ENCODE data around the gene RNF6.

Gene RNF6

GRCh38 chr13:26225896-26226617 lies 3.9 kb upstream of the RNF6 start:
- no peak for DNase-seq

- no peak for DNase-seq
Observed at GRCh38 chr13:26222520-26223046, 469 bp upstream of the RNF6 start.

GRCh38 chr13:26221399-26221720 lies 754 bp downstream of the RNF6 start:
- DNase-seq: no peak

- no peak for DNase-seq
Observed at GRCh38 chr13:26220575-26220974, 1.5 kb downstream of the RNF6 start.

- DNase-seq: no peak
Observed at GRCh38 chr13:26219726-26220125, 2.4 kb downstream of the RNF6 start.

GRCh38 chr13:26216042-26216441 lies 6.1 kb downstream of the RNF6 start:
- DNase-seq: no peak

GRCh38 chr13:26213982-26214381 lies 8.1 kb downstream of the RNF6 start:
- no peak for DNase-seq

GRCh38 chr13:26213345-26213744 lies 8.8 kb downstream of the RNF6 start:
- DNase-seq: no peak

- DNase-seq: no peak
Observed at GRCh38 chr13:26208287-26208686, 13.8 kb downstream of the RNF6 start.

GRCh38 chr13:26202365-26202972 lies 19.6 kb downstream of the RNF6 start:
- DNase-seq: no peak

- DNase-seq: no peak
Observed at GRCh38 chr13:26200811-26201210, 21.3 kb downstream of the RNF6 start.

- DNase-seq: no peak
Observed at GRCh38 chr13:26198116-26198515, 24.0 kb downstream of the RNF6 start.

GRCh38 chr13:26197298-26197697 lies 24.8 kb downstream of the RNF6 start:
- DNase-seq: no peak

GRCh38 chr13:26186995-26187394 lies 35.1 kb downstream of the RNF6 start:
- DNase-seq: no peak

GRCh38 chr13:26186118-26186870 lies 35.8 kb downstream of the RNF6 start:
- peak; percentile 86 for DNase-seq

- DNase-seq: no peak
Observed at GRCh38 chr13:26185720-26186117, 36.4 kb downstream of the RNF6 start.

- peak; percentile 46 for DNase-seq
Observed at GRCh38 chr13:26184791-26185250, 37.3 kb downstream of the RNF6 start.

GRCh38 chr13:26183416-26183815 lies 38.7 kb downstream of the RNF6 start:
- DNase-seq: no peak

GRCh38 chr13:26179344-26179743 lies 42.8 kb downstream of the RNF6 start:
- no peak for DNase-seq

- DNase-seq: no peak
Observed at GRCh38 chr13:26168835-26169234, 53.3 kb downstream of the RNF6 start.

- DNase-seq: no peak
Observed at GRCh38 chr13:26168237-26168814, 53.8 kb downstream of the RNF6 start.

- DNase-seq: no peak
Observed at GRCh38 chr13:26163812-26164211, 58.3 kb downstream of the RNF6 start.

All from activated CD4-positive, alpha-beta T cell treated with anti-CD3 and anti-CD28 coated beads for 1 hour (primary cell).